Suprapubic skin (tissue), 4 donors: ENCODE data around the gene LTBP2. TPM values are rescaled to one million over a fixed set of nuclear protein-coding genes. Genes with fewer than 3 reads are reported as not detected.
"Not testable (repeated sequence)": the region's sequence is repeated elsewhere in the genome, so short reads cannot be mapped to it uniquely, and the experiment has no call there.

ENCODE experiments used
- DNase-seq, 2 donors: peaks; one replicate each; pipeline ENCODE4 v3.0.0-alpha.2; 2019; ENCODE audit warnings: low spot score in 2 of 2
- H3K27ac ChIP-seq: fragments of 200-600 bp; sonication (generic); one replicate; pipeline ENCODE4 v1.5.1; 2019
- H3K27me3 ChIP-seq: fragments of 200-600 bp; sonication (generic); one replicate; pipeline ENCODE4 v1.5.1; 2019
- H3K36me3 ChIP-seq: fragments of 200-600 bp; sonication (generic); one replicate; pipeline ENCODE4 v1.5.1; 2019
- H3K4me1 ChIP-seq: fragments of 200-600 bp; sonication (generic); one replicate; pipeline ENCODE4 v1.5.1; 2019
- H3K4me3 ChIP-seq: fragments of 200-600 bp; sonication (generic); one replicate; pipeline ENCODE4 v1.5.1; 2019; ENCODE audit warnings: mild to moderate bottlenecking
- H3K9me3 ChIP-seq: fragments of 200-600 bp; sonication (generic); one replicate; pipeline ENCODE4 v1.5.1; 2019
- EP300 ChIP-seq: sonication (generic); formaldehyde crosslinking; IDR thresholded peaks from one replicate; pipeline ENCODE4 v1.6.1; 2017; ENCODE audit warnings: antibody characterized with exemption
- POLR2A ChIP-seq, 2 donors: fragments of 450-650 bp; IDR thresholded peaks; one replicate each; pipeline ENCODE4 v1.6.1; 2017; ENCODE audit warnings: antibody characterized with exemption in 2 of 2, mild to moderate bottlenecking in 2 of 2, moderate library complexity in 2 of 2
- POLR2AphosphoS5 ChIP-seq, 3 donors: sonication (generic); formaldehyde crosslinking; IDR thresholded peaks; one replicate each; pipeline ENCODE4 v1.6.1; 2017; ENCODE audit warnings: antibody characterized with exemption in 3 of 3
- WGBS: methylation state at CpG from one replicate; pipeline ENCODE4 v1.1.5; 2018; 5-methylcytosine and 5-hydroxymethylcytosine counted together
- total RNA-seq, 4 donors: library from RNA; depleted of rRNA; stranded (reverse); fragments of >200 nt; gene quantifications; one replicate each; pipeline ENCODE4 v1.1.0, GENCODE V29; 2016
- TF ChIP-seq, protein P1 (sequence below), 2 donors: fragments of 200-600 bp in 1 of 2; fragments of 450-650 bp in 1 of 2; sonication (generic) in 1 of 2; IDR thresholded peaks; one replicate each; pipeline ENCODE4 v1.5.1; 2016 to 2019; ENCODE audit warnings: antibody characterized with exemption in 2 of 2, mild to moderate bottlenecking in 1 of 2, moderate library complexity in 1 of 2

The LTBP2 gene
- total RNA-seq, 4 donors from 2014 or later = 19.6 to 36.0 (median 26.2) TPM

DNA sequence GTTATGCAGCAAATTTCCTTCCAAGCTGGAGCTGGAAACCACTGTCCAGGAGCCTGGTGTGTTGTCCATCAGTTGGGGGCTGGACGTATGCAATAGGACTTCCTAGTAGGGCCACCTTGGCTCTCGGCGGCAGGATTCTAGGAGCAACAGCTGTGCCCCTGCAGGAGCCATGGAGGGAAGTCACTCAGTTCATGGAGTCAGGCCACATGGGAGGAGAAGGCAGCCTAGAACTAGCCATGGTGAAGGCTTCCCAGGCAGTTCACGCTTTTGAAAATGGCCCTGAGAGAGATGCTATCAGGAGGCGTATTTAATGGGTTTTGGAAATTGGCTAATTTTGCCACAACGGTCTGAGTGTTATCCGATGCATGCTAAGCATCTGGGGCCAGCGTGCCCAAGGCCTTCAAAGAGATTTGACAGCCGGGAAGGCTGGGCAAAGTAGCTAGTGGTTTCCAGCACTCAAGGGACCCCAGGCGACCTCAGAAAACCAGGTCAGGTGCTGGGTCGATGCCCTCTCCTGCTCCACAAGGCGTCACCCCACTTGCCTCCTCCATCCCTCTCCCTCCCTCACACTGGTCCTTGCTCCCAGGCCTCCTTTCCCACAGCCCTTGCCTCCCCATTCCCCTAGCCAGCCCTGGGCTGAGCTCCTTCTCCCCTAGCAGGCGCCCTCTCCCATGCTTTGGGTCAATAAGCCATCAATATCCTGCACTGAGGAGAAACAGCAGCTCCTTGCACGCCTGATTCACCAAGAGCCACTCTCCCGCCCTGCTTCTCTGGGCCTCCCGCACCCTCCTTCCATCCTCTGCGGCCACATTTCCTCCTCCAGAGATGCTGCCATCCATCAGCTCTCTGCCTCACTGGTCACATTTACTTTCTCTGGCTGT is 155.1 kb downstream of the LTBP2 start:
- no peaks in the 10 kb centered on the region for H3K27me3 ChIP-seq
- WGBS = 81% methylated on average over 17 of the region's 17 CpGs
- TF ChIP-seq EP300 = no peak
- no peak for TF ChIP-seq POLR2AphosphoS5 (IDR thresholded peaks at IDR 0.05)
- TF ChIP-seq, protein P1, sequence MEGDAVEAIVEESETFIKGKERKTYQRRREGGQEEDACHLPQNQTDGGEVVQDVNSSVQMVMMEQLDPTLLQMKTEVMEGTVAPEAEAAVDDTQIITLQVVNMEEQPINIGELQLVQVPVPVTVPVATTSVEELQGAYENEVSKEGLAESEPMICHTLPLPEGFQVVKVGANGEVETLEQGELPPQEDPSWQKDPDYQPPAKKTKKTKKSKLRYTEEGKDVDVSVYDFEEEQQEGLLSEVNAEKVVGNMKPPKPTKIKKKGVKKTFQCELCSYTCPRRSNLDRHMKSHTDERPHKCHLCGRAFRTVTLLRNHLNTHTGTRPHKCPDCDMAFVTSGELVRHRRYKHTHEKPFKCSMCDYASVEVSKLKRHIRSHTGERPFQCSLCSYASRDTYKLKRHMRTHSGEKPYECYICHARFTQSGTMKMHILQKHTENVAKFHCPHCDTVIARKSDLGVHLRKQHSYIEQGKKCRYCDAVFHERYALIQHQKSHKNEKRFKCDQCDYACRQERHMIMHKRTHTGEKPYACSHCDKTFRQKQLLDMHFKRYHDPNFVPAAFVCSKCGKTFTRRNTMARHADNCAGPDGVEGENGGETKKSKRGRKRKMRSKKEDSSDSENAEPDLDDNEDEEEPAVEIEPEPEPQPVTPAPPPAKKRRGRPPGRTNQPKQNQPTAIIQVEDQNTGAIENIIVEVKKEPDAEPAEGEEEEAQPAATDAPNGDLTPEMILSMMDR (IDR thresholded peaks at IDR 0.05) = no peak
- no peak for TF ChIP-seq POLR2A (IDR thresholded peaks at IDR 0.05)
- H3K36me3 ChIP-seq = no peaks in the 10 kb centered on the region
- no peak for DNase-seq
- no peaks in the 10 kb centered on the region for H3K9me3 ChIP-seq
- H3K4me3 ChIP-seq = no peak overlapping the region
- no peak overlapping the region for H3K27ac ChIP-seq
- H3K4me1 ChIP-seq = peaks cover 6% of the 10 kb centered on the region

DNA sequence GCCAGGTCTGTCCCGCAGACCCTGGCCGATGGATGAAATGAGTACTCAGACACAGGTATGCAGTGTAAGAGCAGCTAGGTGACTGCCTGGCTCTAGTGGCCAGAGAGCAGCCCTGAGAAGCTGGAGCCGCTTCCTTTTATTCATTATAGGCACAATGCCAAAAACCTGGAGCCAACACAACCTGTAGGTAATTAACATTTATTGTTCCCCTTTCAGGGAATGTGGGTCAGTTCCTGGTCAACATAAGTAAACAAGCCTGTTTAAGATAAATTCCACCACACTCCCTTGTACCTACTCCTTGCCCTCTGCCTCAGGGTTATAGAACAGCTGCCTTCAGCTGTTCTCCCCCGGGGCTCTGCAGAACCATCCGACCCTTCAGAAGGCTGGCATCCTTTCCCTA is 157.6 kb downstream of the LTBP2 start:
- not testable (repeated sequence) for H3K9me3 ChIP-seq, DNase-seq, H3K27me3 ChIP-seq, H3K36me3 ChIP-seq, H3K4me3 ChIP-seq, H3K4me1 ChIP-seq, H3K27ac ChIP-seq
- 73% methylated on average over 5 of the region's 5 CpGs for WGBS

Other genes starting within 250 kb of the LTBP2 start
- under 1 TPM in 3 of 4 donors, not detected in 1; 0.21 to 0.91 (median 0.32) TPM for gene SYNDIG1L, start 186.0 kb downstream of the LTBP2 start, total RNA-seq
- gene NPC2, start 118.9 kb downstream of the LTBP2 start, total RNA-seq = 100 to 1,000 TPM; 274 to 450 (median 338) TPM
- 10 to 100 TPM in 2 of 4 donors, 1 to 10 TPM in 2; 7.9 to 14.7 (median 11.2) TPM for gene ISCA2, start 118.5 kb downstream of the LTBP2 start, total RNA-seq
- 10 to 100 TPM; 18.0 to 44.2 (median 30.1) TPM for gene AREL1, start 100.8 kb upstream of the LTBP2 start, total RNA-seq
- 10 to 100 TPM; 25.3 to 32.5 (median 27.3) TPM for gene FCF1, start 100.9 kb upstream of the LTBP2 start, total RNA-seq
- gene YLPM1, start 151.1 kb upstream of the LTBP2 start, total RNA-seq = 100 to 1,000 TPM in 1 of 4 donors, 10 to 100 TPM in 3; 42.9 to 118 (median 58.2) TPM